HG03354 (cell line): ENCODE measurements around the gene PLEKHA6.

Source experiments
- ATAC-seq: cut with Tn5 transposase; IDR thresholded peaks from one replicate; pipeline ENCODE4 v1.9.1; 2021; ENCODE audit warnings: mild to moderate bottlenecking; ENCODE audit not compliant: unreplicated experiment, poor library complexity, severe bottlenecking

Gene PLEKHA6

DNA sequence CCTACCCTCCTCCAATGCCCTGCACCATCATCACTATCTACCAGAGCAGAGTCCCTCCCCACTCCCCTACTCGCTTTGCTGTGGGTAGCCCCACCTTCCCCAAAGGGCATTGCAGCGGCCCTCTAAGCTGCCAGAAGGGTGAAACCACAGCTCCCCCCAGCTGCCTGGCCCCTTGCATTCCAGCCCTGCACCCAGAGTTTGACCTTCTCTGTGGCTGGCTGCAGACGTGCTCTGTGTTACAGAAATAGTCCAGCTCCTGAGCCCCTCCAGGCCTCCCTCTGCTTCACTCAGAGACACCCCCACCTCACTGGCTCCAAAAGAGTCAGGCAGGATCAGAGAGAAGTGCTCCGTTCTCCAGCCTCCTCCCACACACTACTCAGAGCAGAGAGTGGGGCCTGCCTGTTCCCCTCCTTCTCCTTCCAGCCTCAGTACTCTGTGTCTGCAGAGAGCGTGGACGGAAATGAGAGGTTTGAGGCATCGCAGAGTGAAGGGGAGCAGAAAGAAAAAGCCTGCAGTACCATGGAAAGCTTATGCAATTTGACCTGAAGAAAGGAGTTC, 63.2 kb downstream of the PLEKHA6 start:
- no peak for ATAC-seq

DNA sequence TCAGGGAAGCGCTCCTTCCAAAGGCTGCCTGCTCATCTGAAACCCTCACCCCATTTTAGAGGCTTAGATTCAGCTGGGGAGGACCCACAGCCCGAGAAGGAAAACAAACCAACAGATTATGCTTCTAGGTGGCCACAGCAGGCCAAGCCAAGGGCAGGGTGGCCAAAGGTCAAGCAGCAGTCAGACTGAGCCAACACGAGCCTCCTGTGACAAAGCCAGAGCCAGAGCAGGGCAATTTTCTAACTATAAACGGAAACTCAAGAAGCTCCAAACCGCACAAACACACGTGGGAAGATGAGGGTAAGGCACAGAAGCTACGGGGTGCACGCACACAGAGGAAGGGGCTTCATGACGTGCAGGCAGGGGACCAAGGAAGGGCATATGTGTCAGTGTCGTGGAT, 64.1 kb downstream of the PLEKHA6 start:
- ATAC-seq: no peak

DNA sequence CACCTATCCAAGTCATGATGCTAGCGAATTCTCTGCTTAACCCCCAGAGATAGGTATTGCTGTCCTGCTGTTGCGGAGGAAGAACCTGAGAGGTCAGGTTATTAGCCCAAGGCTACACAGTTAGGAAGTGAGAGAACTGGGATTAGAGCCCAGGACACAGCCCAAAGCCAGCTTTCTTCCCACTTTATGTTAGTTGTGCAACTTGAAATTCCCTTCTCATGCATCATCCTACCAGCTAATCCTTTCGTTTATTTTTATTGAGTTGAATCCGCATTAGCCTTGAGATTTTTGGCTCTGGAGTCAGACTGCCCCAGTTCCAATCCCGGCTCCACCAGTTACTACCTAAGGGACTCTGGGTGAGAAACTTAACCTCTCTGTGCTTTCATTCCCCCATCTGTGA, 65.4 kb downstream of the PLEKHA6 start:
- no peak for ATAC-seq

DNA sequence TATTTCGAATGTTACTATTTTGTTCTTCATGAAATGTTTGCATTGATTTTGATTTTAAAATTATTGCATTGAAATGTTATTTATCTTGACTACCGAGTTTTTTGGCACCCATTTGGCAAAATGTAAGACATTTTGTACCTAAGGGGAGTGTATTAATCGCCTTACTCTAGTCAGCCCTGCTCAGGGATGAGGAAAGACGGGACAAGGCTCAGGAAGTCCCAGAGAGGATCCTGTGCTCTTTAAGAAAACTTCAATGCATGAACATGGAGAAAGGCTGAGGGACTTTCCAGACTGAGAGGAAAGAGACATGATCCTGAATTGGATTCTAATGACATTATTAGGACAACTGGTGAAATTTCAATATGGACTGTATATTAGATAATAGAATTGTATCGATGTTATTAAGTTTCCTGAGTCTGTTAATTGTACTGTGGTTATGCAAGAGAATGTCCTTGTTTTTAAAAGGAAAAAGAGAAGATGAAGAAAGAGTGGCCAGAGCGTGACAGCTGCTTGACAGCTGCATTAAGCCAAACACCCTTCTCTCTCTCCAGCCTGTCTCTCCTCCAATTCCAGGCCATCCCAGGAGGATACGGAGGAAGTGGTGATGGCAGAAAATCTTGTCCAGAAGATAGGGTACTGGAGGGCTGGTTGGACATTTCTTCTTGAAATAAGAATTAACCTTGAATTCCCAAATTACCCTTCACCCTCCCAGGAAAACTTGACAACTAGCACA, 66.0 kb downstream of the PLEKHA6 start:
- ATAC-seq: no peak

DNA sequence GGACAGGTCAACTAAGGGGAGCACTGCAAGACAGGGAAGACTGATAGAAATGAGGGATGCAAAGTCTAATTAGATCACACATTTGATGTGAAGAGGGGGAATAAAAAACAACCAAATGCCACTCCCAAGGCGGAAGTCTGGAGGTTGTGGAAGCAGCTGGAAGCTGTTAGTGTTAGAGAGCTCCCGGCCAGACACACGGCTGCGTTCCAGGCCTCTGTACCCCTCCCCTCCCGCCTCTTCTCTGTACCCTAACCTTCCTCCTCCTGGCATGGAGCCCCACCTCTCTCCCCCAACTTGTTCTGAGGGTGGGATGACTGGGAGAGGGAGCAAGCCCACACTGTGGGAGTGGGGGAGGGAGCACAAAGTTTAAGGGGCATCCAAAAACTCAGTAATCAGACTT, 67.0 kb downstream of the PLEKHA6 start:
- no peak for ATAC-seq

DNA sequence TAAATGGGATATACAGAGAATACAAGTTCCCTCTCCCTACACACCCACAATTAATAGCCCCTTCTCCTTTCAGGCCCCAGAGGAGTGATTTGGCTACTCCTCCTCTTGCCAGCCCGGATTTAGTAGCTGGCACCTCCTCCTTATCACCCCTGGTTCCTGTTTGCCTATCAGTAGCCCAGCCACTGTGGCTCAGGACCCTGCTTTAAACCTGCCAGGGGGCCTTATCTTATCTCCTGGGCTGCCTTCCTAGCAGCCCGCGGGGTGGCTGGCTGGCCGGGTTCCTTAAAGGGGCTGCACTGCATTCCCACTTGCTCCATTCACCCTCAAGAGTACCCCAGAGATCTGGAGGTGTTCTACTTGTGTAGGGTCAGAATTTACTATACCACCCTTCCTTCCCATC, 70.4 kb downstream of the PLEKHA6 start:
- no peak for ATAC-seq

DNA sequence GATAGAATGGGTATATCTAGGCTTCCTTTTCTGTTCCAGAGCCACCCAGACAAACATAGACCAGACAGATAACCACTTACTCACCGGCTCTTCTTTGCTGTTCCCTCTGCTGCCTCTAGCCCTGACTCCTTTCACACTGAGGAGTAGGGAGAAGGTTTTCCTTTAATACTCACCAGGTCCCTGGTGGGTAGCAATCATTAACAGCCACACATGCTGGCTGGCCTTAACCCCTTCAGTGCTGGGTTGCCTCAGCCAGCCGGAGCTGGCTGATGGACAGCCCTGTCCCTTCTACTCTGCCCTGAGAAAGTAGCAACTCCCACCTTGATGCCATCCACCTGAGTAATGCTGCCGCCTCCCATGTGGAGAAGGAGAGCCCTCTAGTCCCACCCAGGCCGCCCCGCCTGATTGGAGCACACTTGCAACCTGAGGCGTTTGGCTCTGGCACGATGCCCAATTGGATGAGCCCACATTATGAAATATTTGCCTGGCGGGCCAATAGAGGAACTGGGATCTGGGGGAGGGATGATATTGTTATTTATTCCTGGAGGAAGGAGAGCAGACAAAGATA, 71.6 kb downstream of the PLEKHA6 start:
- ATAC-seq: no peak

DNA sequence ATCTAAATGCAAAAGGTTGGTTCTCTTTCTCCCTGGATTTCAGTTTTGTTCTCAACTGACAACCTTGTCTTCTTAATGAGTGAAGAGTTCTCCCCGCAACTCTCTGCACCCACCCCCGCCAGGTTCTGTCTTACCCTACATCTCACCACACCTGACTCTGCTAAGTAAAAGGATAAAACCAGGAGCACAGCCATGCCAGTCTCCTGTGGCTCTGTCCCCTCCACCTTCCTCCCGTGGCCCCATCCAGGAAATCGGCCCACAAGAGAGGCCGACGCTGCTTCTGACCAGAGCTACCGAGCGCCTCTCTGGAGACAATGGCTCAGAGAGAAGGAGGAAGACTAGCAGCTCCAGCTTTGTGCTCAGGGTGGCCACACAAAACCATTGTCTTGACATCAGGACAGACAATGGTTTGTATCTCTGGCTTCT, 72.2 kb downstream of the PLEKHA6 start:
- ATAC-seq: no peak

DNA sequence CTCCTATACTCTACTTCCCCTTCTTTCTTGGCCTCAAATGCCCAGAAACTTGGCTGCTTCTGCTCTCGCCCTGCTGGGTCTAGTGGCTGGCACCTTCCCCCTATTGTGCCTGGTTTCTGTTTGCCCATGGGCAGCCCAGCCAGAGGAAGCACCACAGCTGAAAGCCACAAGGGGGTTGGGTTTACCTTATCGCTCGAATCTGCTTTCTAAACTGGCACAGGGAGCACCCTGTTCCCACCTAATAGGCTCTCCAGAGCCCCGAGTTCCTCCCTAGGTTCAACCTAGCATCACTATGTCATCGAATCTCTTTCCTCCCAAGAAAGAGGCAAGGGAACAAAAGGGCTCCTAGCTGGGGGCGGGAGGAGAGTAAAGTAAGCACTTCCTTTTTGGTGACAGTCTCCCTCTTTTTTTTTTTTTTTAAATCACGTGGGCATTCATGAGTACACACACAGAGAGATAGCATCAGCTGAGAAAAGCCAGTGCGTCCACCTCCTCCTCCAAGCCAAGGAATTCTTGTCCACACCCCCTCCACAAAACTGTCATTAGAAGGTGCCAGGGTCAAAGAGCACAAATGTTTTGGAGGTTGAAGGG, 72.8 kb downstream of the PLEKHA6 start:
- no peak for ATAC-seq

DNA sequence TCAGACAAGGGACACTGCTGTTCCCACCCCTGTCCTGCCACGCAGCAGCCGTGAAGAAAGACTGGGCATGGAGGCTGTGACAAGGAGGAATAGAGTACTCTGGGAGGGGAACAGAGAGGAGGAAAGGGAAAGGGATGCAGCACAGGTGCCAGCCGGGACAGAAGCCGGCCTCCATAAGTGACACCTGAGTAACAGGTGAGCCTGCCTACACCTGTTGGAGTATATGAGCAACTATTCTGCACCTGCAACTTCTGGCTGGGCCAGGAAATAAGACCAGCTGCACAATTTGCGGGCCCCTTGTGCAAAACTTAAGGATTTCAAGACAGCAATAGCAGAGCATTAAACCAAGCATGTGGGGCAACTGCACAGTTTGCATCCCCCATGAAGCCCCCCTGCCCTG, 73.4 kb downstream of the PLEKHA6 start:
- ATAC-seq: no peak

DNA sequence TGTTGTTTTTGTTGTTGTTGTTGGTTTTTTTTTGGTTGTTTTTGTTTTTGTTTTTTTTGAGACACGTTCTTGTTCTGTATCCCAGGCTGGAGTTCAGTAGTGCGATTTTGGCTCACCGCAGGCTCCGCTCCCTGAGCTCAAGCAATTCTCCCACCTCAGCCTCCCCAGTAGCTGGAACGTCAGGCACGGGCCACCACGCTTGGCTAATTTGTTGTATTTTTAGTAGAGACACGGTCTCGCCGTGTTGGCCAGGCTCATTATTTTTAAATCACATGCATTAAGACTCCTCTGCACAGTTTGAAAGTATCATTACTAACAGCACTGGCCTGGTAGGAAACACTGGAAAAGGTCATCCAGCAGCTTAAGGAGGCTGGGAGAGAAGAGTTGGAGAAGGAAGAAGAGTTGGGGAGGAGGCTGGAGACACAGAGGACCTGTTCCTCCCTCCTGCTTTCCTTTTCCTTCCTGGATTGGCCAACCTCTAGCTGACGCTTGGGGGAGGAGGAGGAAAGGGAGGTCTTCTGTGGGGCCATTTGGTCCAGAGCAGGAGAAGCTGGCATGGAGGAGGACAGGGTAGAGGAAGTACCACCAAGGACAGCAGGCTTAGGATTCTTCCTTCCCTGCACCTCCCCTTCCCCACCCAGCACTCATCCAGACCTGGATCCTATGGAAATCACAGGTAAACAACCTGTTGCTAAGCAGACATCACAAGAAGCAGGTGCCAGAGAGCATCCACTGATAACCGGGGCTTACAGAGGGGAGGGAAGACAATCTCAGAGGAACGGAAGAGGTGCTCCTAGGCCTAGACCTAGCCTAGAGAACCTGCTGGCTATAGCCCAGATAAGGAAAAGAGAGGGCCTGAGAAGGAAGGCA, 74.1 kb downstream of the PLEKHA6 start:
- ATAC-seq: no peak

DNA sequence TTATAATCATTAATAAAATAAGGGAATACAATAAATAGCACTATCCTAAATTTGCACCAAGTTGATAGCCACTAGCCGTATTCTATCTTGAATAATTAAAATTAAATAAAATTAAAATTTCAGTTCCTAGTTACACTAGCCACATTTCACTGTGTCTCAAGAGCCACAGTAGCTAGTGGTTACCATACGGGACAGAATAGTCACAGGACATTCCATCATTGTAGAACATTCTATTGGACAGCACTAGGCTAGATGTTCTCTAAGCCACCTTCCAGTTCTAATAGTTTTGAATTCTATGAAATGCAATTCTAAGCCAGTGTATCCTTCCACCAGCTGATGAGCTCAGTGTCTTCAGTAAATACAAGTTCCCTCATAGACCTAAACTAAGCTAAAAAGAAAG, 74.8 kb downstream of the PLEKHA6 start:
- no peak for ATAC-seq

DNA sequence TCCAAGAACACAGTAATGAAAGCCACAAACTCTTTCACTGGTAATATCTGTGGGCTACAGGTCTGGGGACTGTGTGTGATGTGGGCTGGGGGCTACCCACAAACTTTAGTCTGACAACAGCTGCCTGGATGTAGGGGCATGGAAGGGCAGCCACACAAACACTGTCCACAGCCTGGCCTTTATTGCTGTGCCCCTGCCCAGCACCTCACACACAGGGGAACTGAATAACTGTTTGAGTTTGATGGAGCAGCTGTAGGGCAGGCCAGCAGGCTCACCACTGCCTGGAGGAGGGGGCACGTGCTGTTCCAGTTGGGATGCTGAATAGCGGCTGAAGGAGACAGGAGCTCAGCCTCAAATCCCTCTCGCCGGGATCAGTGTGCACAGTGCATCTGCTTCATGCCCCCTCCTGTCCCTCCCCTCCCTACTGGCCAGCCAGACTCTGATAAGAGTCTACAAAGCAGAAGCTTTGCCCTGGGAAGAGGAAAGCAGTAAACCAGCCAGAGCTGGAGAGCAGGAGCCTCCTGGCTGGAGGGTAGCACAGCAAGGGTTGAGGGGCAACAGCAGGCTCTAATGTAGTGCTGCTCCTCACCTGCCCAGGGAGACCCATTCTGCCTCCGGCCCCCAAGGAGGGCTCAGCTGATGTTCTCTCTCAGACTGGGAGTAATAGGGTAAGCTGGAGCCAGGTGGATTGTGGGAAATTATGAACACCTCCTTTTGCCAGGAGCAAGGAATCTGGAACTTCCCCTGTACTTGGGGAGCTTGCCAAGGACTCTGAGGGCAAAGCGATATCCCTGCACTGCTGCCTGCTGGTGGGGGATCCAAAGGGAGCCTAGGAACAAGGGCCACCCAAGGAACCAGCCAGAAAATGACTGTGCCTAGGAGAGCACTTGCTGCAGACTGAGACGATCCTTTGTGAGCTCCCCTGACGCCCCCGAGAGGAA, 75.7 kb downstream of the PLEKHA6 start:
- ATAC-seq: no peak

DNA sequence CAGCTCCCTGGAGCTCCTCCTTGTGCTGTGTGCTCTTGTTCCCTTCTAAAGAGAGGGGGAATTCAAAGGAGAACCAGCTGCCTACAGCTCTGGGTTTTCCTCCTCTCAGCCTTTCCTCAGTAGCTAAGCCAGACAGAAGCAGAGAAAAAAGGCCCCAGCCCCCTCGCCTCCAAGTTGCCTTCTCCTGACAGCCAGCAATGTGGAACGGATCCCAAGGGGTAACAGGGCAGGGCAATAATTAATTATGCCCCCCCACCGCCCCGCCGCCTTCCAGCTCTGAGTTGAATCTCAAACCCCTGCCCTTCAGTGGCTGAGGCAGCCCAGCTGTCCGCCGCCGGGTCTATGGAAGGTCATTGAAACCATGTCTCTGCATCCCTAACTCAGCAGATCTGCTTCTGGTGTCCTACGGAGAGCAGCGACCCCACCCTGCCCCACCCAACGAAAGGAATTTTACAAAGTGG, 76.9 kb downstream of the PLEKHA6 start:
- ATAC-seq: no peak

DNA sequence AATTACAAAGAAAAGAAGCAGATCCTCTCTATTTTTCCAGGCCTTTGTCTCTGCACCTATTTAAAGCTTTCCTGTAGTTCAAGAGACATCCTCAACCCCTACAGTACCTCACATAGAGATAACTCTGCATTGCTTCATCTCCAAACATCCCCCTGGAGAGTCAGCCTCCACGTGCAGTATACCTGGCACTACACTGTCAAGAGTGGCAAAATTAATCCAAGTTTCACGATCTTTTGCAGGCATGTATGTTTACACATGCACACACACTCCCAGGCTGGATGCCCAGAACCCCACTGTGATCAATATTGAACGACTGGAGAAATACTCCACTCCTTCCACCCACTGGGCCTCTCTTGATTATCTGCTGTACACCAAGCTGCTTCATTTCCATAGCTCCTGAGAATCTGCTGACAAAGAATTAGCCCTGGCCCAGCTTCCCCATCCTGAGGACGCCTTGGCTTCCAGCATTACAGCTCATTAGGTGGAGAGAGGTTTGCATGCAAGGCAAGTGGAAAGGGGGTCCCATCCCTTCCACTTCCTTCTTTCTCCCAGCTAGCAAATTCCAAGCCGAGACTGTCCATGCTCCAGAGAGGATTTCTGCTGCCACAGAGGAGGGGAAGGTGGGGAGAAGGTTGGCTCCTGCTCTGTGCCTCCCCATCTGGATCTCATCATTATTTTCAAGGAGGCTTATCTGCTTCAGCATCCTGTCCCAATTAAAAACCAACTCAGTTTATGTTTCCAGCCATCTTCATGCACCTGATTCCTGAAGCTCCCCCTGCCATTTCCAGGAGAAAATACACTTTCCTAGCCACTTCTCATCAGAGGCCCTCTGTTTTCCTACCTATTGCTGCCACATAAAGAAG, 79.4 kb downstream of the PLEKHA6 start:
- ATAC-seq: no peak

DNA sequence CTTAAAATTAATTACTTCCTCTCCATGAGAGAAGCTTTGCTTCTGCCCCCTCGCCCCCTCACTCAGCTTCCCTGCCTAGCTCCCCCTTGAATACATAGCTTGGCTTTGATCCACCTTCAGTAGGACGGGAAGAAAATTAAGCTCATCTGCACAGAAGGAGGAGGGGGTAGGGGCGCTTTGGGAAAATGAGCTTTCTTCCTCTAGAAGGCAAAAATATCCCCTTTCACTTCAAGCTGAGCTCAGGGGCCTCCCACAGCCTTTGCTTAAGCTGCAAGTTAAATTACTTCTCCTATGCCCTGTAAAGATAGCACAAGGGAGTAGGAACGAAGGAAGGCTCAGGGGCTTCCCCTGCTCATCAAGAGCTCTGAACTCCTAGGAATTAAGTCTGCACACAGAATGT, 80.8 kb downstream of the PLEKHA6 start:
- no peak for ATAC-seq

DNA sequence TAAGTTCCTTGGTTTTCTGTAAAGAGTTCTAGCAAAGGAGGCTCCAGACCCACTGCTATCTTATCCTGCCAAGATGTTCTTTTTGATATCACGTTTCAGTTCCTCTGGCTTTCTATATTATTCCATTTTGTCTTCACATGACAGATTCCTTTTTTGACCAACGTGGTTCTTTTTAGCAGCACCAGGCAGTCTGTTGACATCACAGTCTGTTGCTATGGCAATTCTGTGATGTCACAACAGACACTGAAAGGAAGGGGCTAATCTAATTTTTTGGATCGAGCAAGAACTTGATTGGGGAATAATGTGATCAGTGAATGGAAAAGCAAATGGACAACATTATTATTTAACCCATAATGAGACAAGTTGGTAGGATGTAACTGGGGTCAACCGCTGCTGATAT, 81.5 kb downstream of the PLEKHA6 start:
- ATAC-seq: no peak

DNA sequence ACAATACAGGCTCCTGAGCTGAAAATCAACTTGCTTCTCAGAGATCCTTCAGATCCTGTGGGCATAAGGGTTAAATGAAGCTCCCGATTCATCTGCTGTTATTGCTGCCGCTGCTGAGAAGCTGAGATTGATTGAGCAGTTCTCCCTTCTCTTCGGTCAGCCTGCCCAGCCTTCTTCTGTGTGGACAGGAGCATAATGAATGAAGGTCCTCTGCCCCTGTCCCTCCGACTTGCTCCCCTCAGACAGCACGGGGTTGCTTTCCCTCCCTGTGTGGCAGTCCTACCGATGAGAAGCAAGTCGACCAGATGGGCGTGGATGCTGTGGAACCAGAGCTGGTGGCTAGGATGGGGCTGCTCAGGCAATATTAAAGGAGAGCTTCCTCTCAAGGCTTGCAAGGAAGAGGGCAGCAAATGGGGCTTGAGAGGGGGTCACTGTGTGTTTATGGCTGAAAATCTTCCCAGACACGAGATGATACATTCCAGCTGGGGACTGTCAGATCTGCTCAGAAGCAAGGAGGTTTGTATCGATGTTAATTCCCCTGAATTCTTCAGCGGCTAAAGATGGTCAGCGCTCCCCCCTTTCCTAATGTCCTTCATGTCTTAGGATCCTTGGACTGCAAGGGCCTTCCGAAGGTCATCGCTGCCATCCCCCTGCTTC, 82.0 kb downstream of the PLEKHA6 start:
- ATAC-seq: no peak
